ENCODE results near the gene FOSB. TPM values are rescaled to one million over a fixed set of nuclear protein-coding genes. Genes with fewer than 3 reads are reported as not detected.

Gene FOSB
- total RNA-seq, 2 experiments from 2014 or later: 2.8 to 3.9 TPM

DNA sequence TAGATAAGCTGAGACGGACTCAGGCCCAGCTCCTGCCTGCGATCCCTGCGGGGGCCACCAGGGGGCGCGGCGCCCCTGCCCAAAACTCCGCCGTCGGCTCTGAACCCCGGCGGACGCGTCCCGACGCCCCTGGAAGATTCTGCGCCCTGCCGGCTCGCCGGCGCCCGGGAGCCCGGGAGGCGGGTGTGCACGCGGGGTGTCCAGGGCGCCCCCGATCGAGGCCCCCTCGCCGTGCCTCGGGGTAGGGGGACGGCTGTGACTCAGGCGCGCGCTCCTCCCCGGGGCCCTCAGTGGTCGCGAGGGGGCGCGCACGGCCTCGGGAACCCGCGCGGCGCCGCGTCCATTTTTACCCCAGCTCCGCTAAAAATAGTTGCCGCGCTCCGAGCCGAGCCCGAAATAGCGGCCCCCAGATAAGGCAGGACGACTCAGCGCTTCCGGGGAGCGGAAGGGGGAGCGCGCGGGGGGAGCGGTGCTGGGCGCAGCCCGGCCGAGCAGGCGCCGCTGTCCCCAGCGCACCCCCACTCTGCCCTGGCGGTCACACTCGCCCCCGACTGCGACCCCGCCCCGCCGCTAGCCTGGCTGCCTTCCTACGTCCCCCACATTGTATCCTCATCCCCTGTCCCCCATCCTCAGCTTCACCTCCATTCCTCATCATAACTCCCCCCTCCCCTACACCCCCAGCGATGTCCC lies 28.1 kb upstream of the FOSB start:
- ChIA-PET CTCF (interaction anchor here (0.6 to 7.5 kb wide), 38 partner anchors 9 to 1273 kb away, joined by 3 to 282 read pairs (median 4); partner anchors contain the start of genes CLASRP, ERCC1, FOSB and PPP1R13L), POLR2A (interaction anchor here (0.6 to 1.3 kb wide), 9 partner anchors 14 to 331 kb away, joined by 3 to 23 read pairs (median 5); partner anchors contain the start of gene ERCC2)

DNA sequence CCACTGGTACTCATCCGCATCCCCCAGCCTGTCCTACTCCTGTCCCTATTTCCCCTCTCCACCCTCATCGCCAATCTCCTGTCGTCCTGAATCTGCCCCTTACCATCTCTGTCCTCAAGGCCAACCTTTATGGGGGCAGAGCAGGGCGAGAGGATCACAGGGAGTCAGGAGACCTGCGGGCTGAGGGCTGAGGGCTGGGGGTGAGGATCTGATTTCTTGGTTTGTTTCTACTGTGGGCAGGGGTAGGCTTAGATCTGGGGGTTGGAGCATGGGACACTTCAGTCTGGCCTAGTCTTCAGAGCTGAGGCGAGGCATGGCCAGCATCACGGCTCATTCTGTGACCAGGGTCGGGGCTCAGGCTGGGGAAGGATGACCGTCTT lies 27.5 kb upstream of the FOSB start:
- ChIA-PET POLR2A (interaction anchor here (1.2 to 1.3 kb wide), 2 partner anchors 27 to 45 kb away, joined by 5 read pairs; no protein-coding TSS in a partner anchor), CTCF (interaction anchor here (0.6 to 7.5 kb wide), 20 partner anchors 9 to 1273 kb away, joined by 3 to 282 read pairs (median 8); partner anchors contain the start of genes ERCC1, FOSB, PPP1R13L and QPCTL)

DNA sequence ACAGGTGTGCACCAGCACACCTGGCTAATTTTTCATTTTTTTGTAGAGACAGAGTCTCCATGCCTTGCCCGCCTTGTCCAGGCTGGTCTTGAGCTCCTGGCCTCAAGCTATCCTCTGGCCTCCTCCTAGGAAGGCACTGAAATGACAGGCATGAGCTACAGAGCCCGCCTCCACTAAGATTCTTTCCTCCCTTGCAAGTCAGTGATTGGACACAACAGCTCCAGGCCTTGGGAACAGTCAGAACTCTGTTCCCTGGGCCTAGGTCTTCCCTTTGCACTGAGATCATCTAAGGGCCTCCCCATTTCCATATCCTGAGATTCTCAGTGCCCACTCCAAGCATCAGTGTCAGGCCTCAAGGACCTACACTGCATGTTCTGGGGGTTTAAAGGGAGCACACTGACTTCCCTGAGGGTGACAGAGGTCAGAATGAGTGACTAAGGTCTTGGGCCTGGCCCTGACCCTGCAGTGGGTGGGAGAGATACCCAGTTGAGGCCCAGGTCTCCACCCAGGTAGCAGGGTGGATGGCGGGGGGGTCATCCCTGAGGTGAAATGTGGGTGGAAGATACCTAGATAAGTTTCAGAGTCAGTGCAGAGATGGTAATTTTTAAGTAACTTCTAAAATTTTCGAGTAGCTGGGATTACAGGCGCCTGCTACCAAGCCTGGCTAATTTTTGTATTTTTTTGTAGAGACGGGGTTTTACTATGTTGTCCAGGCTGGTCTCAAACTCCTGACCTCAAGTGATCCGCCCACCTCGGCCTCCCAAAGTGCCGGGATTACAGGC lies 26.7 kb upstream of the FOSB start:
- POLR2A ChIA-PET: interaction anchor here (0.8 kb wide), 1 partner anchor 38 kb away, joined by 3 read pairs; no protein-coding TSS in a partner anchor
- CTCF ChIA-PET: interaction anchor here (1.0 to 7.5 kb wide), 6 partner anchors 11 to 201 kb away, joined by 3 to 282 read pairs (median 20); partner anchors contain the start of genes FOSB and RTN2

DNA sequence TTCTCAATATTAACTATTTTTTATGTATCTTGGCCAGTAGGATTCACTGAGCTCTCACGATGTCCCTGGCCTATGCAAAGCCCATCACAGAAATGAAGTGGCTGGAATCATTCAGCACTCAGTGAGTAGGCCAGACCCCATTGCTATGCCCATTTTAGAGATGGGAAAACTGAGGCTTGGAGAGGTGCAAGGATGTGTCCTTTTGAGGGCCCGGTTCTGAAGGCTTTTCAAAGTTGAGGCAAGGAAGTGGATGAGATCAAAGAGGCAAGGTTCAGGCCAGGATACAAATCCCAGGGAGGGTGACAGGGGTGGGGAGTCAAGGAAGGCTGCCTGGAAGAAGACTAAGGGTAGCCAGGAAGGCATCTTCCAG lies 25.4 kb upstream of the FOSB start:
- POLR2A ChIA-PET: interaction anchor here (0.7 kb wide), 1 partner anchor 61 kb away, joined by 5 read pairs; no protein-coding TSS in a partner anchor
- CTCF ChIA-PET: interaction anchor here (0.6 to 7.5 kb wide), 6 partner anchors 14 to 200 kb away, joined by 3 to 282 read pairs (median 5); partner anchors contain the start of gene FOSB

DNA sequence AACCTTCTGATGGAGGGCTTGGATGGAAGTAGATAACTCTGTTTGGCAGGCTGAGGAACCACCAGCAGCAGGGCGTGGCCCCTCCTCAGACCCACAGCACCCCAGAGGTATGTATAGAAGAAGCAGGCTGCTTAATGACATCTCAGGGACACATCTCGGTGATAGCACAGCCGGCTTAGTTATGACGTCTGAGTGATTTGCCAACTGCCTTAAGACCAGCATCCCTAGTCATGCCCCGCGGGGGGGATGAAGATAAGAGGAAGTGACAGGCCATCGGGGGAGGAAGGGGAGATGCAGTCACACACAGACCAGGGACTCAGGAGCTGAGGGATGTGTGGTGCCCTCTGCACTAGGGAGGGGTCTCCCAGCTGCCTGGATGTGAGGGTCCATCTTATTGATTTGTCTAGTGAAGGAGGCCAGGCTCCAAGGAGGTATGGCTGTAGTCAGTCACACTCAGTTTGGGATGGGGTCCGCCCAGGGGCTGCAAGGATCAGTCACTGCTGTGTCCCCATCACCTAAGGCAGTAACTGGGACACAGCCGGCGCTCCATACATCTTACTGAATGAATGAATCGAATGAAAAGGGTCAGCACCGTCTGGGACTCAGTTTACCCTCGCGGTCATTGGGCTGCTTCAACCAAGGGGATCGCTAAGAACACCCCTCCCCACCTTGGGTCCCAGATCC lies 24.9 kb upstream of the FOSB start:
- ChIA-PET POLR2A (interaction anchor here (0.7 kb wide), 1 partner anchor 61 kb away, joined by 5 read pairs; no protein-coding TSS in a partner anchor), CTCF (interaction anchor here (0.6 to 1.6 kb wide), 4 partner anchors 15 to 44 kb away, joined by 3 to 5 read pairs (median 4); no protein-coding TSS in a partner anchor)

DNA sequence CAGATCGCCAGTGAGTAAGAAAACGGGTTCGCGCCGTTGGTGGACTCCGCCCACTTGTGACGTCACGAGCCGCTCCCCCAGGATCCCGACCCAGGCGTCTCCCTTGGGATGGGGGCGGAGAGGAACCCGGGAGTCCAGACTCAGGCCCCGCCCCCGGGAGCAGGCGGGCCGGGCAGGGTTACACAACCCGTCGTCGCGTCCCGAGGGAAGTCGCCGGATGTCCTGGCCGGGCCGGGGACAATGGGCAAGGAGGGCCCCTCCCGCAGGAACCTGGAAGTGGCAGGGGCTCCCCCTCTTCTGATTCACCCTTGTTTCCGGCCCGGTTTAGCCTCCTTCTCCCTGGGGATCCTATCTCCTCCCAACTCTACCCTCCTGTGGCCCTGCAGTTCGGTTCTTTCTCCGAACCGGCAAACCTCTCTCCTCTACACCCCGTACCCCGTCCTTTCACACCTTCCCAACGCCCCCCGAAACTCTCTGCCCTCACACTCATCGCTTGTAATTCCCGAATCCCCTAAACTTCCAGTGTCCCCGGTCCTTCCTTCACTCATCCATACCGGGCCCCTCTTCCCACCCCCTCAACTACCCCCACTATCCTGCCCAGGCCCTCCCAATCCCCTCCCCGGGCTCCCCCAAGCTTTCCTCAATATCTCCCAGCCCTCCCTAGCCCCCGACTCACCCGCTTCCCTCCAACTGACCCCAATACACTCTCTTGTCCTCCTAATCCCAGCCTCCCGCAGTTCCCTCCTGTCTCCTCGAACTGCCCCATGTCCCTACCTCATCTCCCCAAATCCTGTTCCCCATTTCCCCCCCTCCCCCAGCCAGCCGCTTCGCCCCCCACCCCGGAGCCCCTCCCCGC lies 24.1 kb upstream of the FOSB start:
- POLR2A ChIA-PET: no interaction called here
- CTCF ChIA-PET: interaction anchor here (1.6 kb wide), 2 partner anchors 16 to 35 kb away, joined by 4 to 5 read pairs; no protein-coding TSS in a partner anchor

DNA sequence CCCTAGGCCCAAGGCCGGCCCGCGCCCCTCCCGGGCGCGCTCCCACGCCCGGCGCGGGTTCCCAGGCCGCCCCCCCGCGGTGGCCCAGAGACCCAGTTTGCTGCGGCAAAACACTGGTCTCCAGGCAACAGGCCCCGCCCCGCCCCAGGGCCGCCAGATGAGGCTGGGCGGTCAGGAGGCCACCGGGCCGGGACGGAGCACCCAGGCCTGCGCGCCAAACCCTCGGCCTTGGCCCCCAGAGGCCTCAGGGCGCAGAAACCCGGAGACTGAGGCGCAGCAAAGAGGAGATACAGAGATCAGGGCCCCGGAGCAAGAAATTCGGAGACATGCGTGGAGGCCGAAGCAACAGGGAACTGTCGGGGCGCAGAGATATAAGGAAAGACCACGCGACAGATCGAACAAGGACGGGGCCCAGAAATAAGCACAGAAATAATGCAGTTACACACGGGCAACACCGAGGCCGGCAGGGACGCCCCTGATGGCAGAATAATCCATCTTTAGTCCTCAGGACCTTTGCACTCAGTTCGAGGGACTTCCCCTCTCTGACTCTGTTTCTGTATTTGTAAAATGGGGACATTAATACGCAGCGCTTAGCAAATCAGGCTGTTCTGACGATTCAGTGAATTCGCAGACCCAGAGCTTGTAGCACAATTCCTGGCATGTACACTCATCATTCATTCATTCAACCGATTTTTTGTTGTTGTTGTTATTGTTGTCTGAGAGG lies 23.3 kb upstream of the FOSB start:
- CTCF ChIA-PET: interaction anchor here (0.5 to 2.8 kb wide), 6 partner anchors 17 to 231 kb away, joined by 3 to 24 read pairs (median 8); partner anchors contain the start of gene FOSB
- POLR2A ChIA-PET: no interaction called here

DNA sequence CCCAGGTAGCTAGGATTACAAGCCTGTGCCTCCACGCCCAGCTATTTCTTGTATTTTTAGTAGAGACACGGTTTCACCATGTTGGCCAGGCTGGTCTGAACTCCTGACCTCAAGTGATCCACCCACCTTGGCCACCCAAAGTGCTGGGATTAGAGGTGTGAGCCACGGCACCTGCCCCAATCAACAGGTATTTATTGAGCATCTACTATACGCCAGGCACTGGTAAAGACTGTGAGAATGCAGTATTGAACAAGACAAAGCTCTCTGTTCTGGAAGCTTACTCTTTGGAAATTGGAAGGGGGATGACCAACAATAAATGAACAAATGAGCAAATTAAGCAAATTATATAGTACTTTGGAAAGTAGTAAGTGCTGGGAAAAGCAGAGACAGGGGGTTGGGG lies 22.7 kb upstream of the FOSB start:
- ChIA-PET CTCF (interaction anchor here (0.5 to 2.8 kb wide), 8 partner anchors 11 to 231 kb away, joined by 3 to 24 read pairs (median 6); partner anchors contain the start of gene FOSB), POLR2A (no interaction called here)

DNA sequence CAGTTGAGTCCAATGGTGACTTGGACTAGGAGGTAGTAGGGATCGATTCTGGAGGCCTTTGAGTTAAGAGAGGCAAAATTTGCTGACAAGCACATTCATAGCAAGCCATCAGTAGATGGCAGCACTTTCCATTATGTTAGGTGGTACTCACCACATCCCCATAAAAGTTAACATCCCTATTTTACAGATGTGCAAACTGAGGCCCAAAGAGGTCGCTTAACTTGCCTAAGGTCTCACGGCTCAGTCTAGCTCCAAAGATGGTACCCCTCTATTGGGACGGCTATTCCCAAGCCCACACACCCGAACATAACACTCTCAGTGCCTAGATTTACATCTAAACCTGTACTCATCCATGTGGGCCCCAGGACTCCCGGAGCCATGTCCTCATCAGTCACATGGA lies 21.5 kb upstream of the FOSB start:
- CTCF ChIA-PET: interaction anchor here (1.3 to 2.8 kb wide), 7 partner anchors 10 to 39 kb away, joined by 3 to 24 read pairs (median 8); partner anchors contain the start of gene FOSB

DNA sequence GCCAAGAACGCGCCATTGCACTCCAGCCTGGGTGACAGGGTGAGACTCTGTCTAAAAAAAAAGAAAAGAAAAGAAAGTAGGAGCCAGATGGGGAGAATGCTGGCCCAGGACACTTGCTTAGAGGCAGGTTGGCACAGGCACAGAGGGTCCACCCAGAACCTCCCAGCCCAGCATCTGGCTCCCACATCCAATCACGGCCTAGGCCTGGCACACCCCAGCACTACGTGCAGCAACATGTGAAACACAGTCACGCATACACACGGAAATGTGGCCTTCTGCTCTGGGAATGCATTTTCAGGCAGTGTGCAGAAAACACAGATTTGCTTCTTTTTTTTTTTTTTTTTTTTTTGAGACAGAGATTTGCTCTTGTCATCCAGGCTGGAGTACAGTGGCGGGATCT lies 20.9 kb upstream of the FOSB start:
- POLR2A ChIA-PET: interaction anchor here (0.7 kb wide), 1 partner anchor 499 kb away, joined by 3 read pairs; no protein-coding TSS in a partner anchor
- CTCF ChIA-PET: interaction anchor here (0.7 to 2.8 kb wide), 8 partner anchors 10 to 274 kb away, joined by 3 to 24 read pairs (median 8); partner anchors contain the start of gene FOSB

More for the DNA sequence above, 21.5 kb upstream of the FOSB start:
- POLR2A ChIA-PET: no interaction called here

DNA sequence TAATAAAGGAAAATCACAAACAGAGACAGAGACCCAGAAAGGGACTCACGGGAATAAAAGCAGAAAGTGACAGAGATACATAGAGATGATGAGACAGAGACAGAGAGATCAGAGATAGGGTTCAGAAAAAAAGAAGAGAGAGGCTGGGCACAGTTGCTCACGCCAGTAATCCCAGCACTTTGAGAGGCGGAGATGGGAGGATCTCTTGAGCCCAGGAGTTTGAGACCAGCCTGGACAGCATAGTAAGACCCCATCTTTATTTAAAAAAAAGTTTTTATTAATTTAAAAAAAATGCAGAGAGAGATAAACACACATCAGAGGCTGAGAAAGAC lies 19.4 kb upstream of the FOSB start:
- POLR2A ChIA-PET: interaction anchor here (1.4 kb wide), 1 partner anchor 21 kb away, joined by 5 read pairs; no protein-coding TSS in a partner anchor
- CTCF ChIA-PET: interaction anchor here (1.3 to 2.5 kb wide), 5 partner anchors 9 to 37 kb away, joined by 3 to 20 read pairs (median 8); no protein-coding TSS in a partner anchor

DNA sequence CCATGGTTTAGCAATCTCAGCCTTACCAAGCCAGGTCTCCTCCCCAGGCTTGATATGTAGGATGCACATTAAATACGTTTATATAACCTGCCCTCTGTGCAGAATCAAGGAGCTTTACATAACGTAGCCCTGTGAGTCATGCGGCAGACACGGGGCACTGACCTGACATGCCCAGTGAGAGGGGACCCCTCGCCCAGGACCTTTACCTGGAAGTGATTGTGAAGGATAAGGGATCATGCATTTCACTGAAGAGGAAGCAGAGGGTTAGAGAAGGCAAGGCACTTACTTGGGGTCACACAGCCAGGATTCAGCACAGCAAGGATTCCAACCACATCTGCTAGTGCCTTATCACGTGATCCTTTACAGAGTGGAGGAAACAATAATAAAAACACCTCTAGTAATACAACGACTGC lies 18.9 kb upstream of the FOSB start:
- CTCF ChIA-PET: interaction anchor here (1.2 to 2.5 kb wide), 6 partner anchors 10 to 368 kb away, joined by 3 to 20 read pairs (median 6); no protein-coding TSS in a partner anchor
- POLR2A ChIA-PET: interaction anchor here (1.4 kb wide), 1 partner anchor 20 kb away, joined by 5 read pairs; no protein-coding TSS in a partner anchor

DNA sequence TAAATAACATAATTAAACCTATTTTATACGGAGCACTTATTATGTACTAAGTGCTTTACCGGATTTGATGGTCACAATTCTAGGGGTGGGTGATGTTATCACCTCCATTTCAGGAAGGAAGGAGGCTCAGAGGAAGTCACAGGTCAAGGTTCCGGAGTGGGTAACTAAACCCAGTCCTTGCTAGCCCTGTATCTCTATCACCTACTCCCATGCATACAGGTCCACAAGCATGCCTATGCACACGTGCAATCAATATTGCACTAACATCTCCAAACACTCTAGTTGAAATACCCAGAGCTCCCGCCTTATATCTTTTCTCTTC lies 17.8 kb upstream of the FOSB start:
- CTCF ChIA-PET: interaction anchor here (1.0 to 2.3 kb wide), 4 partner anchors 11 to 367 kb away, joined by 4 to 20 read pairs (median 6); no protein-coding TSS in a partner anchor
- POLR2A ChIA-PET: interaction anchor here (1.2 to 1.4 kb wide), 2 partner anchors 19 to 28 kb away, joined by 3 to 5 read pairs; no protein-coding TSS in a partner anchor

DNA sequence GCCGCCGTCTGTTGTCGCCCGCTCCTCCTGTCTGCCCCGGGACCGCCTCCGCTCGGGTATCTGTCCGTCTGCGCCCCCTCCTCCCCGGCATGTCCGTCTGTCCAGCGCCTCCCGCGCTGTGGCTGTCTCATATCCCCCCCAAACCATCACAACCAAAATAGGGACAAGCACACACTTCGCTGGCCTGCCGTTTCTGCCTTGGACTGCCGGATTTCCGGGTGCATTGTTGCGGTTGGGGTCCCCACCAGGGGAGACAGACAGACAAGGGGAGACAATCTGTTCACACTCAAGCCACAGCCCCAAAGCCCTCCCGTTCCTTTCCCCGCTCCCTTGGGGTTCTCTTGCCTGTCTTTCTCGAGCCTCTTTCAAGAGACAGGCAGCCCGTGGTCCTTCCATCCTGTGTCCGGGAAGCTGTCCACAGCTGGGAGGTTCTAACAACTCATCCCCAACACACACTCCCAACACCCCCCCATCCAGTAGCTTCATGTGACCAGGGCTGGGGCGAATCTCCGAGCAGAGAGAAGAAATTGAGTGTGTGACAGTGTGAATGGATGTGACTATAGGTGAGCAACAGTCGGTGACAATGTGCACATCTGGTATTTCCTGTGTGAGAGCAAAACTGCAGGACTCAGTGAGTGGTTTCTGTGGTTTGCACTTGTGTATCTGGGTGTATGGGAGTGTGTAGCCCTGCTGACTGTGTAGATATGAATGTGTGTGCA lies 16.5 kb upstream of the FOSB start:
- CTCF ChIA-PET: interaction anchor here (2.6 to 3.9 kb wide), 2 partner anchors 11 to 27 kb away, joined by 13 to 16 read pairs; no protein-coding TSS in a partner anchor

DNA sequence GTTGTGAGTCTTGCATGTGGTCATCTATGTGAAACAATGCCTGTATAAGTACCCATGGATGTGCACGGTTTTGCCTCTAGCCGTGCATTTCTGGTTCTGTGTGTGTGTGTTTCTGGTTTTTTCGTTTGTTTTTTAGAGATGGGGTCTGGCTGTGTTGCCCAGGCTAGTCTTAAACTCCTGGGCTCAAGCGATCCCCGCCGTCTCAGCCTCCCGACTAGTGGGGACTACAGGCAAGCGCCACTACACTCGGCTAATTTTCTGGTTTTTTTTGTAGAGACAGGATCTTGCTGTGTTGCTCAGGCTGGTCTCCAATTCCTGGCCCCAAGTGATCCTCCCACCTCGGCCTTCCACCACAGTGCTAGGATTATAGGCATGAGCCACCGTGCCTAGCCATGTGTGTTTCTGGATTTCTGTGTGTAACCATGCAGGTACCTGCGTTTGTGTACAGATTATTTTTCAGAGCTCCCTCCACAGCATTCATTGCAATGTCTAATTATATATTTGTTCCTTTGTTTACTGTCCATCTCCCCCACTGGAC lies 15.9 kb upstream of the FOSB start:
- ChIA-PET CTCF (interaction anchor here (0.9 to 3.9 kb wide), 4 partner anchors 12 to 34 kb away, joined by 3 to 16 read pairs (median 8); partner anchors contain the start of gene FOSB), POLR2A (interaction anchor here (0.6 kb wide), 1 partner anchor 56 kb away, joined by 3 read pairs; no protein-coding TSS in a partner anchor)

More for the DNA sequence above, 16.5 kb upstream of the FOSB start:
- POLR2A ChIA-PET: interaction anchor here (0.6 kb wide), 2 partner anchors 17 to 57 kb away, joined by 3 read pairs; no protein-coding TSS in a partner anchor

Data from activated CD8-positive, alpha-beta memory T cell treated with anti-CD3 and anti-CD28 coated beads for 36 hours (primary cell).